Right lobe of liver (tissue), 6 donors: Measurements from ENCODE around the gene SGCG. TPM values are rescaled to one million over a fixed set of nuclear protein-coding genes. Genes with fewer than 3 reads are reported as not detected.

Experiments
- ATAC-seq, 4 donors: fragments of 200-7000 bp; cut with Tn5 transposase; one replicate each; pipeline ENCODE4 v1.9.1; 2020; ENCODE audit warnings: mild to moderate bottlenecking in 4 of 4, moderate library complexity in 4 of 4
- DNase-seq, 3 donors: peaks; one replicate each; pipeline ENCODE4 v3.0.0-alpha.2; 2020
- H3K27ac ChIP-seq, 3 donors: fragments of 200-600 bp; one replicate each; pipeline ENCODE4 v1.8.0; 2022
- H3K27me3 ChIP-seq, 2 donors: fragments of 200-600 bp; one replicate each; pipeline ENCODE4 v1.8.0; 2022
- H3K36me3 ChIP-seq, 4 donors: fragments of 200-600 bp; sonication (generic) in 1 of 4; one replicate each; pipeline versions ENCODE4 v1.5.1 to v1.8.0; 2017 to 2022; ENCODE audit warnings: control low read depth in 1 of 4
- H3K4me1 ChIP-seq, 4 donors: fragments of 200-600 bp; sonication (generic) in 1 of 4; one replicate each; pipeline versions ENCODE4 v1.5.1 to v1.8.0; 2017 to 2022; ENCODE audit warnings: control low read depth in 1 of 4
- H3K4me3 ChIP-seq, 3 donors: fragments of 200-600 bp; one replicate each; pipeline ENCODE4 v1.8.0; 2022
- H3K9me3 ChIP-seq, 4 donors: fragments of 200-600 bp; sonication (generic) in 1 of 4; one replicate each; pipeline versions ENCODE4 v1.5.1 to v1.8.0; 2017 to 2022; ENCODE audit warnings: control low read depth in 1 of 4
- CTCF ChIP-seq, 4 donors: fragments of 200-600 bp in 3 of 4; fragments of 450-650 bp in 1 of 4; IDR thresholded peaks; one replicate each; pipeline versions ENCODE4 v1.5.1 to v1.8.0; 2016 to 2022; ENCODE audit warnings: antibody characterized with exemption in 4 of 4, mild to moderate bottlenecking in 2 of 4
- POLR2A ChIP-seq: fragments of 450-650 bp; IDR thresholded peaks from one replicate; pipeline ENCODE4 v1.6.1; 2017; ENCODE audit warnings: antibody characterized with exemption, mild to moderate bottlenecking
- WGBS: methylation state at CpG from one replicate; pipeline ENCODE4 v1.1.6; 2018; ENCODE audit warnings: low coverage, low lambda C conversion rate; ENCODE audit not compliant: insufficient coverage; ENCODE audit errors: missing lambda C conversion rate; 5-methylcytosine and 5-hydroxymethylcytosine counted together
- intact Hi-C, 2 donors: fragments of 100-400 bp; cut with DNase I; formaldehyde crosslinking; loops; one replicate each; pipeline versions ENCODE4 v1.11.2 to v1.14.1; 2022
- total RNA-seq, 6 experiments: library from RNA; depleted of rRNA in 2 of 6; stranded (reverse); fragments of >200 nt in 2 of 6; fragmentation: NEBNext Ultra II Directional in 3 of 6; extraction: Animal tissue kit (Norgen Biotek cat#: 25700) in 3 of 6; gene quantifications; one replicate each; pipeline versions ENCODE4 v1.1.0 to v1.2.4, GENCODE V29; 2016 to 2023
- donor health status: DM: no; HTN: yes; CAD: no.
- donor health status: DM: no; HTN: no; CAD: no.
- donor health status: DM: no; HTN: no; CAD: no.
- donor health status: DM: no; HTN: yes; CAD: no.
- donor health status: DM: no; HTN: yes; CAD: no.

Gene SGCG
- total RNA-seq, 6 experiments from 2014 or later: not detected

DNA sequence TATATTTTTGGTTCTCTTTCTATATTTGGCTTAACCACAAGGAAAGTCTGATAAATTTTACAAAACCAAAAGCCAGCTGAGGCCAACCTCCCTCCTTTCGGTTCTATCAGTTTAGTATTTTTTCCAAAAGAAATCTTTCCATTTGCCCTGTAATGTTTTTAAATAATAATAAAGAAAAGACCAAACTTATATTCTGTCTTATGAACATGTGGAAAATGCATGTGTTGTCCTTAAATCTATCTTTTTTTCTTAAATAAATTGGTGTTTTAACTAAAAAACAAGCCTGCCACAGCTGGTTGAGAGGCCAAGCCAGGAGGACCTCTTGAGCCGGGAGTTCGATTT is 139.1 kb downstream of the SGCG start:
- H3K4me1 ChIP-seq: no peaks in the 10 kb centered on the region
- intact Hi-C loops: no loop called here
- DNase-seq (no peak), ATAC-seq (no peak)
- no peaks in the 10 kb centered on the region for H3K36me3 ChIP-seq
- WGBS: 64% methylated on average over 3 of the region's 3 CpGs
- no peaks in the 10 kb centered on the region for H3K9me3 ChIP-seq
- no peaks in the 10 kb centered on the region for H3K27me3 ChIP-seq
- no peak for TF ChIP-seq POLR2A
- TF ChIP-seq CTCF (IDR thresholded peaks at IDR 0.05): no peak
- no peak overlapping the region for H3K4me3 ChIP-seq
- no peak overlapping the region for H3K27ac ChIP-seq

DNA sequence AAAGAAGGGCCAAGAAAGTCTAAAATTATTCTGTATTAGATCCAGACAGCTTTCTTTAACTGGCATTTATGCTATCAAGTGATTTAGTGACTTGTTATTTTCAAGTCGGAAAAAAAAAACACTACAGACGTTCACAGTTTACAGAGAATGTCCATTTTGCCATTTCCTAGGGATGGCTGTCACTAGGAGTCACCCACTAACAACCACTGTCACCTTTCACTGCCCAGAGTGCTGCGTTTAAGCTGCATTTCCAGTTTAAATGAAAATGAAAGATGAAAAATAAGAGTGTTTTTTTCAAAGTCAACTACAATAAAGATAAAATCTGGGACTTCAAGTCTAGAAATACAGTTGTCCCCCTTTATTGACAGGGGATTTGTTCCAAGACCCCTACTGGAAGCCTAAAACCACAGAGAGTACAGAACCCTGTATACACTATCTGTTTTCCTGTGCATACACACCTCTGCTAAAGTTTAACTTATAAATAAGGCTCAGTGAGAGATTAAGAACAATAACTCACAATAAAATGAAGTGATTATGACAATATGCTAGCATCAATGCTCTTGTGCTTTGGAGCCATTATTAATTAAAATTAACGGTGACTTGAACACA is 140.3 kb downstream of the SGCG start:
- no peak overlapping the region for H3K4me3 ChIP-seq
- no peaks in the 10 kb centered on the region for H3K4me1 ChIP-seq
- intact Hi-C loops: no loop called here
- WGBS: 38% methylated on average over 4 of the region's 4 CpGs
- no peak overlapping the region for H3K27ac ChIP-seq
- ATAC-seq: no peak
- H3K27me3 ChIP-seq: no peaks in the 10 kb centered on the region
- TF ChIP-seq CTCF (IDR thresholded peaks at IDR 0.05): no peak
- no peak for TF ChIP-seq POLR2A
- H3K9me3 ChIP-seq: no peaks in the 10 kb centered on the region
- no peaks in the 10 kb centered on the region for H3K36me3 ChIP-seq
- DNase-seq: no peak

- ATAC-seq (peak in 1 of 4 donors; percentile 44), DNase-seq (no peak)
- Histone ChIP-seq H3K9me3 (no peaks in the 10 kb centered on the region), H3K36me3 (no peaks in the 10 kb centered on the region), H3K4me3 (no peak overlapping the region), H3K27ac (no peak overlapping the region), H3K27me3 (no peaks in the 10 kb centered on the region), H3K4me1 (no peaks in the 10 kb centered on the region)
- TF ChIP-seq CTCF (IDR thresholded peaks at IDR 0.05): no peak
- no peak for TF ChIP-seq POLR2A
- intact Hi-C loops: no loop called here
- 42% methylated on average over 6 of the region's 6 CpGs for WGBS
These were observed 140.9 kb downstream of the SGCG start for GRCh38 chr13:23321535-23322241.

DNA sequence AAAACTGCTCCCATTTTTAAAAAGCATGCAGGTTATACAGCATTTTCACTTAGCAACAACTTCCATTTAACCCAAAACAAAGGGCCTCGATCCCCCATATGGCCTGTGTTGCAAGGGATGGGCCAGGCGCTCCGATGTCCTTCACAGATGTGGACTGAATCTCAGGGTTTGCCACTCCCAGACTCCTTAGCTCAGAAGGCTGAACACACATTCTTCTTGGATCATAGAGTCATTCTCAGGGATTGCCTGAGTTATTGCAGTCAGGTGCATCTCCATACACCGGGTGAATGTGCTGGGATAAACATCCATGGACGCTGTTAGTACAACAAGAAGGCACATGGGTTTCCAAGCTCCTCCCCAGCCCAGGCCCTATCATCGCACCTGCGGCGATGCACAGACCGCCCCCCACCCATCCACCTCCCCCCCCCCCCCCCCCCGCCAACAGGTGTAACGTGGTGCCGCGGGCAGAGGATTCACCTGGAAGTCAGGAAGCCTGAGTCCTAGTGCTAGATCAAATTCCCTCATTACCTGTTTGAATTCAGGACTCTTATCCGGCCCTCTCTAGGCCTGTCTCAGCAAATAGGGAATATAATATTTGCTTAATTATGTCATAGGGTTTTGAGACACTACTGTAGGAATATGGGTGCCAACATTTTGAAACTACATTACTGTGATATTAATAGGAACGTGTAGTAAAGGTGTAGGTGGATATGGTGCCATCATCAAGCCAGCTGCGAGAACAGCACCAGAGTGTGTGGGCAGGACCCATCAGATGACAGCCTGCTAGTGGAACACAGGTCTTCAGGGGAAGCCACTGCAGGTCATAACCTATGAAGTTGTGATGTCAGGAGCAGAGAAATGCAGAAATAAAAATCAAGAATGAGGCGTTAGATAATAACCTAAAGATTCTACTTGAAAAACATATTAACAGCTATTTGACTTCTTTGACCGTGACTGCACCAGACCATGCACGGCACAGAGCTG is 141.9 kb downstream of the SGCG start:
- Histone ChIP-seq H3K36me3 (no peaks in the 10 kb centered on the region), H3K27me3 (no peaks in the 10 kb centered on the region), H3K4me1 (no peaks in the 10 kb centered on the region), H3K4me3 (no peak overlapping the region), H3K9me3 (no peaks in the 10 kb centered on the region), H3K27ac (no peak overlapping the region)
- ATAC-seq (no peak), DNase-seq (no peak)
- TF ChIP-seq CTCF (IDR thresholded peaks at IDR 0.05): no peak
- intact Hi-C loops: no loop called here
- WGBS: 73% methylated on average over 9 of the region's 19 CpGs
